GM12878 (cell line): Measurements from ENCODE around the gene ZG16B. TPM values are rescaled to one million over a fixed set of nuclear protein-coding genes. Genes with fewer than 3 reads are reported as not detected.

Source experiments
- ATAC-seq: fragments of 200-7000 bp; cut with Tn5 transposase; 3 replicates; pipeline ENCODE4 v1.9.1; 2020; ENCODE audit warnings: mild to moderate bottlenecking, moderate library complexity
- BruUV-seq: library from RNA; stranded (reverse); fragments of 400-500 nt; replicated peaks from 2 replicates; lab custom pipeline; 2021; lab: Mats Ljungman, UMichigan
- CTCF ChIA-PET: fragments of 300-600 bp; sonication (Branson Sonifier 250); formaldehyde crosslinking; extraction: SDS; loops from one replicate; lab custom pipeline; 2021; ENCODE audit warnings: inconsistent platforms; lab: Yijun Ruan, JAX
- POLR2A ChIA-PET: fragments of 350-600 bp; formaldehyde crosslinking; extraction: SDS; loops from one replicate; lab custom pipeline; 2021; ENCODE audit warnings: inconsistent platforms; lab: Charles Lee
- RAD21 ChIA-PET: fragments of 300-600 bp; sonication (Branson Sonifier 250); formaldehyde crosslinking; loops from one replicate; lab custom pipeline; 2023; ENCODE audit warnings: antibody characterized with exemption; ENCODE audit not compliant: unreplicated experiment; lab: Charles Lee
- SMC1A ChIA-PET: fragments of 300-600 bp; sonication (Branson Sonifier 250); formaldehyde crosslinking; loops from one replicate; lab custom pipeline; 2023; ENCODE audit not compliant: unreplicated experiment, uncharacterized antibody; lab: Charles Lee
- DNase-seq: peaks from one replicate; pipeline ENCODE4 v3.0.0-alpha.2; 2011; ENCODE audit warnings: low read depth, low spot score
- FAIRE-seq: peaks from 3 replicates; lab custom pipeline; 2011; peaks lifted over from hg19 to GRCh38; lab: Jason Lieb, UNC
- H2AFZ ChIP-seq: 2 replicates; pipeline ENCODE4 v1.6.0; 2011; ENCODE audit warnings: low read depth, low read length, control low read depth; ENCODE audit not compliant: control insufficient read depth
- H3K27ac ChIP-seq: 2 replicates; pipeline ENCODE4 v1.5.1; 2011; ENCODE audit warnings: control low read depth; ENCODE audit not compliant: control insufficient read depth, insufficient read depth
- H3K27me3 ChIP-seq, 2 experiments: replicated peaks in 1 of 2; 2 replicates each; pipeline versions ENCODE4 v1.6.0 to v1.6.1; 2011; ENCODE audit warnings: low read length in 1 of 2; ENCODE audit not compliant: control insufficient read depth in 2 of 2, insufficient read depth in 2 of 2
- H3K36me3 ChIP-seq, 2 experiments: 2 replicates each; pipeline ENCODE4 v1.5.1; 2011; ENCODE audit warnings: low read length in 1 of 2; ENCODE audit not compliant: control insufficient read depth in 2 of 2, insufficient read depth in 2 of 2
- H3K4me1 ChIP-seq: 2 replicates; pipeline ENCODE4 v1.6.1; 2011; ENCODE audit warnings: mild to moderate bottlenecking, low read length, moderate library complexity, mixed read lengths; ENCODE audit not compliant: control insufficient read depth, insufficient read depth
- H3K4me2 ChIP-seq: 2 replicates; pipeline ENCODE4 v1.6.0; 2011; ENCODE audit warnings: control low read depth; ENCODE audit not compliant: control insufficient read depth, insufficient read depth
- H3K4me3 ChIP-seq: fragments of 200-600 bp; sonication (generic); 2 replicates; pipeline ENCODE4 v1.5.1; 2016
- H3K79me2 ChIP-seq: 2 replicates; pipeline ENCODE4 v1.6.0; 2011; ENCODE audit warnings: low read length; ENCODE audit not compliant: control insufficient read depth, insufficient read depth
- H3K9ac ChIP-seq: 2 replicates; pipeline ENCODE4 v1.8.0; 2011; ENCODE audit warnings: low read length, control low read depth, mixed read lengths; ENCODE audit not compliant: control insufficient read depth, insufficient read depth
- H3K9me3 ChIP-seq: replicated peaks from 3 replicates; pipeline ENCODE4 v1.5.1; 2011; ENCODE audit warnings: mild to moderate bottlenecking, low read length; ENCODE audit not compliant: control insufficient read depth, insufficient read depth
- H4K20me1 ChIP-seq: 2 replicates; pipeline ENCODE4 v1.6.0; 2011; ENCODE audit not compliant: control insufficient read depth, insufficient read depth
- ATF7 ChIP-seq: fragments of 450-650 bp; IDR thresholded peaks from 2 replicates; pipeline ENCODE4 v1.6.1; 2016; ENCODE audit warnings: low read depth, mild to moderate bottlenecking
- DPF2 ChIP-seq: fragments of 450-650 bp; IDR thresholded peaks from 2 replicates; pipeline ENCODE4 v1.6.1; 2017; ENCODE audit warnings: mild to moderate bottlenecking
- MYB ChIP-seq: fragments of 150-350 bp; IDR thresholded peaks from 2 replicates; pipeline ENCODE4 v1.6.1; 2014; ENCODE audit warnings: mild to moderate bottlenecking, low read depth, low read length, borderline replicate concordance
- PAX8 ChIP-seq: fragments of 450-650 bp; IDR thresholded peaks from 2 replicates; pipeline ENCODE4 v1.6.1; 2017; ENCODE audit warnings: mild to moderate bottlenecking, moderate library complexity
- POLR2AphosphoS5 ChIP-seq: IDR thresholded peaks from 2 replicates; pipeline ENCODE4 v1.6.1; 2011; ENCODE audit warnings: mild to moderate bottlenecking, low read length, inconsistent platforms
- RUNX3 ChIP-seq: IDR thresholded peaks from 2 replicates; pipeline ENCODE4 v1.6.1; 2012; ENCODE audit warnings: low read length, inconsistent platforms
- TCF12 ChIP-seq: IDR thresholded peaks from 2 replicates; pipeline ENCODE4 v1.6.1; 2011; ENCODE audit warnings: low read depth, mild to moderate bottlenecking, low read length
- ZBED1 ChIP-seq: IDR thresholded peaks from 2 replicates; pipeline ENCODE4 v1.6.1; 2016; ENCODE audit warnings: borderline replicate concordance
- WGBS: methylation state at CpG from one replicate; pipeline ENCODE4 v1.1.6; 2016; ENCODE audit warnings: low lambda C conversion rate; ENCODE audit not compliant: insufficient replicate concordance, insufficient coverage; ENCODE audit errors: missing lambda C conversion rate; 5-methylcytosine and 5-hydroxymethylcytosine counted together
- in situ Hi-C: fragments of 300-500 bp; cut with MboI; formaldehyde crosslinking; loops from 9 replicates; pipeline ENCODE4 v1.14.3; 2018; ENCODE audit warnings: mixed read lengths
- intact Hi-C: fragments of 100-400 bp; cut with micrococcal nuclease; formaldehyde crosslinking; loops from one replicate; pipeline ENCODE4 v1.14.2; 2022; ENCODE audit not compliant: unreplicated experiment
- polyA plus RNA-seq, 11 experiments: library from polyadenylated mRNA; depleted of rRNA in 4 of 11; unstranded in 6 of 11; stranded (reverse) in 5 of 11; fragments of >200 nt; fragmentation: Nextera tagmentation in 4 of 11; fragmentation: Illumina TruSeq in 1 of 11; extraction: Ambion mirVana in 4 of 11; extraction: Trizol in 1 of 11; gene quantifications; 1 replicate in 1 of 11; 2 replicates in 10 of 11; pipeline versions ENCODE4 v1.2.1 to v1.2.3, GENCODE V29; 2011 to 2016; ENCODE audit warnings: inconsistent platforms in 2 of 11, missing spikeins in 2 of 11, low read depth in 1 of 11
- total RNA-seq, 4 experiments: library from RNA; depleted of rRNA in 3 of 4; stranded (reverse); fragments of >200 nt in 3 of 4; fragmentation: Illumina TruSeq in 1 of 4; extraction: Trizol in 1 of 4; gene quantifications; 2 replicates each; pipeline versions ENCODE4 v1.2.1 to v1.2.3, GENCODE V29; 2013 to 2021
- TF ChIP-seq, protein P1 (sequence below): fragments of 450-650 bp; IDR thresholded peaks from 2 replicates; pipeline ENCODE4 v1.6.1; 2018; ENCODE audit warnings: mild to moderate bottlenecking, low read depth, moderate library complexity; ENCODE audit not compliant: partially characterized antibody

Gene ZG16B
- total and polyA plus RNA-seq, 10 of the 15 experiments (the other 5 are each of a cell fraction or from before 2014, with no cell fraction given) = 1.00 to 11.6 (median 5.8) TPM

- Histone ChIP-seq H3K27ac (no peak overlapping the region), H3K27me3 (peaks cover 0 to 2% of the 10 kb centered on the region in 2 experiments; a peak in 3 of 4 replicates), H3K36me3 (no peaks in the 10 kb centered on the region), H3K4me3 (no peak overlapping the region), H2AFZ (no peak overlapping the region), H4K20me1 (no peaks in the 10 kb centered on the region), H3K79me2 (no peaks in the 10 kb centered on the region), H3K4me2 (no peak overlapping the region), H3K4me1 (no peaks in the 10 kb centered on the region), H3K9me3 (no peaks in the 10 kb centered on the region)
- no peak for ATAC-seq
- CTCF ChIA-PET = no interaction called here
- FAIRE-seq = no peak
- RAD21 ChIA-PET = no interaction called here
- intact Hi-C loops (no loop called here), in situ Hi-C loops (no loop called here)
- WGBS = 47% methylated on average over 7 of the region's 7 CpGs
- BruUV-seq = no TSS peak
- POLR2A ChIA-PET = no interaction called here
- TF ChIP-seq POLR2AphosphoS5 = no peak
- TF ChIP-seq RUNX3 = no peak
- no peak for TF ChIP-seq TCF12
- no peak for TF ChIP-seq ATF7
- TF ChIP-seq, protein P1, sequence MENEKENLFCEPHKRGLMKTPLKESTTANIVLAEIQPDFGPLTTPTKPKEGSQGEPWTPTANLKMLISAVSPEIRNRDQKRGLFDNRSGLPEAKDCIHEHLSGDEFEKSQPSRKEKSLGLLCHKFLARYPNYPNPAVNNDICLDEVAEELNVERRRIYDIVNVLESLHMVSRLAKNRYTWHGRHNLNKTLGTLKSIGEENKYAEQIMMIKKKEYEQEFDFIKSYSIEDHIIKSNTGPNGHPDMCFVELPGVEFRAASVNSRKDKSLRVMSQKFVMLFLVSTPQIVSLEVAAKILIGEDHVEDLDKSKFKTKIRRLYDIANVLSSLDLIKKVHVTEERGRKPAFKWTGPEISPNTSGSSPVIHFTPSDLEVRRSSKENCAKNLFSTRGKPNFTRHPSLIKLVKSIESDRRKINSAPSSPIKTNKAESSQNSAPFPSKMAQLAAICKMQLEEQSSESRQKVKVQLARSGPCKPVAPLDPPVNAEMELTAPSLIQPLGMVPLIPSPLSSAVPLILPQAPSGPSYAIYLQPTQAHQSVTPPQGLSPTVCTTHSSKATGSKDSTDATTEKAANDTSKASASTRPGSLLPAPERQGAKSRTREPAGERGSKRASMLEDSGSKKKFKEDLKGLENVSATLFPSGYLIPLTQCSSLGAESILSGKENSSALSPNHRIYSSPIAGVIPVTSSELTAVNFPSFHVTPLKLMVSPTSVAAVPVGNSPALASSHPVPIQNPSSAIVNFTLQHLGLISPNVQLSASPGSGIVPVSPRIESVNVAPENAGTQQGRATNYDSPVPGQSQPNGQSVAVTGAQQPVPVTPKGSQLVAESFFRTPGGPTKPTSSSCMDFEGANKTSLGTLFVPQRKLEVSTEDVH = no peak
- TF ChIP-seq PAX8 = no peak
- TF ChIP-seq DPF2 = no peak
- TF ChIP-seq MYB = no peak
- TF ChIP-seq ZBED1 = no peak
- TF ChIP-seq, all 136 proteins: peak for 0
- DNase-seq = no peak
- SMC1A ChIA-PET = no interaction called here
- no peak overlapping the region for H3K9ac ChIP-seq
These were observed 34.5 kb upstream of the ZG16B start for GRCh38 chr16:2795395-2796143.
